ENCODE results near the gene GAPT. TPM values are rescaled to one million over a fixed set of nuclear protein-coding genes. Genes with fewer than 3 reads are reported as not detected.

Gene GAPT
- polyA plus RNA-seq, 1 donor (not counting 4 experiments of a cell fraction or from before 2014, with no cell fraction given), result not detected

- DNase-seq (ENCODE audit: low read depth, low spot score) (peak; percentile 81), FAIRE-seq (no peak)
- peaks cover 31% of the 10 kb centered on the region for H3K4me1 ChIP-seq (ENCODE audit: control insufficient read depth, extremely low read depth, insufficient read depth, low read length)
Measured at GRCh38 chr5:58460002-58460731, 31.1 kb upstream of the GAPT start, which contains the start of gene PLK2. TSS of gene PLK2 (minus strand) at chr5:58460086. CDS start at chr5:58459959, 127 bp downstream.

GRCh38 chr5:58460732-58461286, 30.4 kb upstream of the GAPT start:
- FAIRE-seq, result peak; percentile 90

More at GRCh38 chr5:58460002-58460731, 31.1 kb upstream of the GAPT start, which contains the start of gene PLK2:
- Histone ChIP-seq H3K27ac (ENCODE audit: control insufficient read depth, insufficient read depth, low read length) (peak within 1 kb of the TSS; percentile 91), H3K36me3 (ENCODE audit: control insufficient read depth in 2 of 2, extremely low read depth in 1 of 2, insufficient read depth in 2 of 2, low read length in 2 of 2) (peaks cover 13 to 27% of the 10 kb centered on the region in 2 experiments), H3K9me1 (ENCODE audit: control insufficient read depth, extremely low read depth, insufficient read depth, low read length) (no peaks in the 10 kb centered on the region), H4K20me1 (ENCODE audit: control insufficient read depth, extremely low read depth, insufficient read depth, low read length) (peaks cover 32% of the 10 kb centered on the region), H3K4me2 (ENCODE audit: control insufficient read depth, extremely low read depth, insufficient read depth, low read depth, low read length) (peak within 1 kb of the TSS; percentile 91), H3K27me3 (ENCODE audit: control insufficient read depth, extremely low read depth, insufficient read depth, low read length) (no peaks in the 10 kb centered on the region), H3K9ac (ENCODE audit: control insufficient read depth, extremely low read depth, insufficient read depth, low read length) (peak within 1 kb of the TSS; percentile 95), H2AFZ (ENCODE audit: control insufficient read depth, low read length) (peak within 1 kb of the TSS; percentile 8), H3K9me3 (ENCODE audit: control insufficient read depth, low read depth, low read length) (no peaks in the 10 kb centered on the region), H3K4me3 (ENCODE audit: control insufficient read depth in 2 of 3, extremely low read depth in 1 of 3, insufficient read depth in 2 of 3, low read depth in 1 of 3, low read length in 3 of 3) (peak within 1 kb of the TSS; percentile 70 to 100 (median 100)), H3K79me2 (ENCODE audit: control insufficient read depth, insufficient read depth, low read length) (peaks cover 48% of the 10 kb centered on the region)
- dilution Hi-C loops (cut with MboI; ENCODE audit: extremely low pct_ligation_motif_present, low sequenced_read_pairs), result no loop called here
- no peak for TF ChIP-seq EZH2 (IDR thresholded peaks at IDR 0.05; ENCODE audit: low read length)
- peak; percentile 24 to 44 (median 44) for TF ChIP-seq CTCF (optimal IDR thresholded peaks at IDR 0.05 in 1 of 3, IDR thresholded peaks at IDR 0.05 in 1 of 3, conservative IDR thresholded peaks at IDR 0.05 in 1 of 3; ENCODE audit: extremely low read depth in 1 of 3, insufficient read depth in 2 of 3, low read length in 3 of 3)

More at GRCh38 chr5:58460732-58461286, 30.4 kb upstream of the GAPT start:
- peak overlapping the region; percentile 8 for H2AFZ ChIP-seq (ENCODE audit: control insufficient read depth, low read length)
- peak overlapping the region; percentile 86 for H3K4me2 ChIP-seq (ENCODE audit: control insufficient read depth, extremely low read depth, insufficient read depth, low read depth, low read length)
- H3K4me1 ChIP-seq (ENCODE audit: control insufficient read depth, extremely low read depth, insufficient read depth, low read length), result peaks cover 24% of the 10 kb centered on the region
- dilution Hi-C loops (cut with MboI; ENCODE audit: extremely low pct_ligation_motif_present, low sequenced_read_pairs), result no loop called here
- no peaks in the 10 kb centered on the region for H3K9me1 ChIP-seq (ENCODE audit: control insufficient read depth, extremely low read depth, insufficient read depth, low read length)
- H3K4me3 ChIP-seq (ENCODE audit: control insufficient read depth in 2 of 3, extremely low read depth in 1 of 3, insufficient read depth in 2 of 3, low read depth in 1 of 3, low read length in 3 of 3), result peak overlapping the region; percentile 70 to 100 (median 100)
- peak overlapping the region; percentile 95 for H3K9ac ChIP-seq (ENCODE audit: control insufficient read depth, extremely low read depth, insufficient read depth, low read length)
- no peaks in the 10 kb centered on the region for H3K27me3 ChIP-seq (ENCODE audit: control insufficient read depth, extremely low read depth, insufficient read depth, low read length)
- peak overlapping the region; percentile 91 for H3K27ac ChIP-seq (ENCODE audit: control insufficient read depth, insufficient read depth, low read length)
- no peak for DNase-seq (ENCODE audit: low read depth, low spot score)
- peaks cover 13 to 21% of the 10 kb centered on the region in 2 experiments for H3K36me3 ChIP-seq (ENCODE audit: control insufficient read depth in 2 of 2, extremely low read depth in 1 of 2, insufficient read depth in 2 of 2, low read length in 2 of 2)
- no peaks in the 10 kb centered on the region for H3K9me3 ChIP-seq (ENCODE audit: control insufficient read depth, low read depth, low read length)
- TF ChIP-seq EZH2 (IDR thresholded peaks at IDR 0.05; ENCODE audit: low read length) (no peak), CTCF (optimal IDR thresholded peaks at IDR 0.05 in 1 of 3, IDR thresholded peaks at IDR 0.05 in 1 of 3, conservative IDR thresholded peaks at IDR 0.05 in 1 of 3; ENCODE audit: extremely low read depth in 1 of 3, insufficient read depth in 2 of 3, low read length in 3 of 3) (peak; percentile 77 to 95 (median 86))
- H3K79me2 ChIP-seq (ENCODE audit: control insufficient read depth, insufficient read depth, low read length), result peaks cover 43% of the 10 kb centered on the region
- peaks cover 27% of the 10 kb centered on the region for H4K20me1 ChIP-seq (ENCODE audit: control insufficient read depth, extremely low read depth, insufficient read depth, low read length)

Data from keratinocyte (primary cell).